PFSK-1 (cell line): ENCODE data around the gene ANKRD13D.

Experiments
- FOXP2 ChIP-seq: optimal IDR thresholded peaks from 2 replicates; pipeline ENCODE3; 2011; ENCODE audit warnings: borderline replicate concordance, control low read depth, inconsistent platforms; ENCODE audit not compliant: insufficient read depth; ENCODE audit errors: extremely low read length, extremely low read depth
- POLR2AphosphoS5 ChIP-seq: IDR thresholded peaks from 2 replicates; pipeline ENCODE4 v1.6.1; 2012; ENCODE audit warnings: low read depth, mild to moderate bottlenecking, control low read depth, low read length, moderate library complexity
- REST ChIP-seq, 2 experiments: IDR thresholded peaks; 2 replicates each; pipeline versions ENCODE4 v1.6.1 to v1.8.0; 2011 to 2012; ENCODE audit warnings: low read depth in 2 of 2, low read length in 2 of 2, control low read depth in 1 of 2, inconsistent platforms in 1 of 2, mild to moderate bottlenecking in 1 of 2, moderate library complexity in 1 of 2; ENCODE audit not compliant: insufficient read depth in 1 of 2
- SIN3A ChIP-seq: IDR thresholded peaks from 2 replicates; pipeline ENCODE4 v1.6.1; 2012; ENCODE audit warnings: mild to moderate bottlenecking, low read length, moderate library complexity, borderline replicate concordance; ENCODE audit not compliant: insufficient read depth
- TAF1 ChIP-seq: IDR thresholded peaks from 2 replicates; pipeline ENCODE4 v1.6.1; 2012; ENCODE audit warnings: low read length, control low read depth, borderline replicate concordance; ENCODE audit not compliant: insufficient read depth

ANKRD13D gene

GRCh38 chr11:67271205-67271540, 17.9 kb upstream of the ANKRD13D start:
- TF ChIP-seq REST (IDR thresholded peaks at IDR 0.05; ENCODE audit: insufficient read depth in 1 of 2, low read depth in 2 of 2, low read length in 2 of 2) (no peak), FOXP2 (no peak), TAF1 (no peak), POLR2AphosphoS5 (no peak), SIN3A (no peak)

GRCh38 chr11:67271541-67272284, 17.4 kb upstream of the ANKRD13D start:
- TF ChIP-seq POLR2AphosphoS5 (no peak), FOXP2 (no peak), TAF1 (no peak), SIN3A (no peak), REST (IDR thresholded peaks at IDR 0.05; ENCODE audit: insufficient read depth in 1 of 2, low read depth in 2 of 2, low read length in 2 of 2) (no peak)

- no peak for TF ChIP-seq SIN3A
- no peak for TF ChIP-seq TAF1
- TF ChIP-seq FOXP2: no peak
- TF ChIP-seq REST (IDR thresholded peaks at IDR 0.05; ENCODE audit: insufficient read depth in 1 of 2, low read depth in 2 of 2, low read length in 2 of 2): no peak
- TF ChIP-seq POLR2AphosphoS5: no peak
Measured at GRCh38 chr11:67272327-67273259, 16.5 kb upstream of the ANKRD13D start.

GRCh38 chr11:67273260-67273990, 15.7 kb upstream of the ANKRD13D start:
- TF ChIP-seq POLR2AphosphoS5 (no peak), TAF1 (no peak), SIN3A (no peak), FOXP2 (no peak), REST (IDR thresholded peaks at IDR 0.05; ENCODE audit: insufficient read depth in 1 of 2, low read depth in 2 of 2, low read length in 2 of 2) (no peak)
